ENCODE results near the gene ANKUB1.
"Not testable (repeated sequence)": the region's sequence is repeated elsewhere in the genome, so short reads cannot be mapped to it uniquely, and the experiment has no call there.

The ANKUB1 gene

DNA sequence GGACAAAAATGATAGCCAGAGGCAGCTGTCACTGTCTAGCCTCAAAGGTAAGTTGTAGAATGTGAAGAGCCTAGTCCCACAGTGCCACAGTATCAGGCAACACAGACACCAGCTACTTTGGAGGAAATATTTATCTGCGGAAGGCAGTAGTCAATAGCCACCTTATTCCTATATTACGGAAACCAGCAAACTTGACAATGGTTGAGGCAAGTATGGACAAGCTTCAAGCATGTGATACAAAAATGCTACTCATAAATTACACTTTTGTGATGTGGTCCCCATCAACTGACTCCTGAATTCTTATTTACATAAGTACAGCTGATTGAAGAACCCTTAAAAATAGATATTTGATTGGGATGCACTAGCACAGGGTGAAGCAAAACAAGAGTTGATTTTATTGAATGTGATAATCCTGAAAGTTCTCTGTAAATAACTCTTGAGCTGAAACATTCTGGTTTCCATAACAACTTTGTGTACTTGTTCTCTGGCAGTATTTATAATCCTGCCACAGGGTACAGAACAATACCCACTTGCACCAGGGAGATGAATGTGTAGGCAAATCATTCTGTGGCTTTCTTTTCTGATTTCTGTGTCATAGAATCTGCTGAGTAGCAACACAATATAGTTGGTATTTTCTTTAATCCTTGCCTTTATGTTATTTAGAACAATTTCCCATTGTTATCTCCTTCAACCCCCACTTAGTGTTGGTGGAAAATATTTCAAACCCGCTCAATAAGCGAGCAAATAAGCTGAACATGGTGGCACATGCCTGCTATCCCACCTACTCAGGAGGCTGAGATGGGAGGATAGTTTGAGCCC lies at the start of gene ANKUB1:
ANKUB1 (minus strand) TSS at position 103 of the 819 bp plus-strand sequence. CDS start 188 bp downstream, outside the sequence.
- DNase-seq (ENCODE audit: low read depth): no peak

DNA sequence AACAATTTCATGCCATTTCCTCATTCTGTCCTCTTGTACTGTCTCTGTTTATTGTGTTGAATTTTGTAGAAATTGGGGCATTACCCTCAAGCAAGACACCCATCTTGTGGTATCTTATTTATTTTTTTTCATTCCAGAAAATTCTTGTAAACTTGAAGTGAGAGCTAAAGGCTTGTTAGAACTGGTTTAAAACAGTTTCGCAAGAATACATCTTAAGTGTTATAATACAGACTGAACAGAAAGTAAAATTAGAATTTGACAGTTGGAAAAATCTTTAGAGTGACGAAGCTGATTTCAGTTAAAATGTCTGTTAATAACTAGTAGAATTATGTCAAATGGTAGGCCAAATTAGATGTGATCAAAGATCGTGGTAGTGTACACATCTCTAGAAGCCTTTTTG lies 47.5 kb upstream of the ANKUB1 start:
- no peak for DNase-seq (ENCODE audit: low read depth)

GRCh38 chr3:149839469-149839868 lies 47.1 kb upstream of the ANKUB1 start:
- not testable (repeated sequence) for DNase-seq (ENCODE audit: low read depth)

DNA sequence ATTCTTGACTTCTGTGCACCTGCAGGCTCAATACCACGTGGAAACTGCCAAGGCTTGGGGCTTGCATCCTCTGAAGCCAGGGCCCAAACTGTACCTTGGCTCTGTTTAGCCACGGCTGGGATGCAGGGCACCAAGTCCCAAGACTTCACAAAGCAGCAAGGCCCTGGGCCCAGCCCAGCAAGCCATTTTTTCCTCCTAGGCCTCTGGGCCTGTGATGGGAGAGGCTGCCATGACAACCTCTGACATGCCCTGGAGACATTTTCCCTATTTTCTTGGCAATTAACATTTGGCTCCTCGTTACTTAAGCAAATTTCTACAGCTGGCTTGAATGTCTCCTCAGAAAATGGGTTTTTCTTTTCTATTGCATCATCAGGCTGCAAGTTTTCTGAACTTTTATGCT lies 46.1 kb upstream of the ANKUB1 start:
- DNase-seq (ENCODE audit: low read depth): not testable (repeated sequence)

GRCh38 chr3:149833241-149833640 lies 40.9 kb upstream of the ANKUB1 start:
- DNase-seq (ENCODE audit: low read depth): no peak

- no peak for DNase-seq (ENCODE audit: low read depth)
Measured at GRCh38 chr3:149832086-149832485, 39.7 kb upstream of the ANKUB1 start.

DNA sequence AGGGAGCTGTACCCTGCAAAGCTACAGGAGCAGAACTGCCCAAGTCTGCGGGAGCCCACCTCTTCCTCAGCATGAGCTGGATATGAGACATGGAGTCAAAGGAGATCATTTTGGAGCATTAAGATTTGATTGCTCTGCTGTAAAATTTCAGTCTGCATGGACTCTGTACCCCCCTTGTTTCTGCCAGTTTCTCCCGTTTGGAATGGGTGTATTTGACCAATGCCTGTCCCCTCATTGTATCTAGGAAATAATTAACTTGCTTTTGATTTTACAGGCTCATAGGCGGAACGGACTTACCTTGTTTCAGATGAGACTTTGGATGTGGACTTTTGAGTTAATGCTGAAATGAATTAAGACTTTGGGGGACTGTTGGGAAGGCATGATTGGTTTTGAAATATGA lies 39.0 kb upstream of the ANKUB1 start:
- DNase-seq (ENCODE audit: low read depth): no peak

GRCh38 chr3:149830902-149831301 lies 38.5 kb upstream of the ANKUB1 start:
- DNase-seq (ENCODE audit: low read depth): no peak

DNA sequence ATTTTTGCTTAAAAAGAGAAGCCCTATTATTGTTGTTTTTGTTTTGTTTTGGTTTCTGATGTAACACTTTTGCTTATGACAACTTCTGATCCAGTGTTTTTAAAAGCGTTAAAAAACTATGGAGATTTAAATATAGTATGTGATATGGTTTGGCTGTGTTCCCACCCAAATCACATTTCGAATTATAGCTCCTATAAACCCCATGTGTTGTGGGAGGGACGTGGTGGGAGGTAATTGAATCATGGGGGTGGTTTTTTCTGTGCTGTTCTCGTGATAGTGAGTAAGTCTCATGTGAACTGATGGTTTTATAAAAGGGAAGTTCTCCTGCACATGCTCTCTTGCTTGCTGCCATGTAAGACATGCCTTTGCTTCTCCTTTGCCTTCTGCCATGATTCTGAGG lies 37.3 kb upstream of the ANKUB1 start:
- not testable (repeated sequence) for DNase-seq (ENCODE audit: low read depth)

DNA sequence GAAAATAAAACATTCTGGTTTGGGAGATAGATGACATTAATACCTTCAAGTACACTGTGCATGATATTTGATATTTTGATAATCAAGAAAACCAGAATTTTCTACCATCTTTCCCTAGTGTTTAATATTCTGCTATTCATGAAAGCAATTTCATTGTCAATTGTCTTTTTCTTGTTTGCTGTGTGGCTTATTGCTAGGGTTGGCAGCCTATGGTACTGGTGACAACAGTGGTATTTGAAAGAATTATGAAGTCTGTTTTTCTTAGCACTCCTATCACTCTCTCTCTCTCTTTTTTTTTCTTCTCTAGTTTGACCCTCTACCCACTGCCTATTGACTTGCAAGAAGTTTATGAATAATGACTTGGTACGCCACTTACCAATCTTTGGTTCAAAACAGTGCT lies 36.0 kb upstream of the ANKUB1 start:
- DNase-seq (ENCODE audit: low read depth): no peak

- no peak for DNase-seq (ENCODE audit: low read depth)
Measured at GRCh38 chr3:149826636-149827035, 34.3 kb upstream of the ANKUB1 start.

- no peak for DNase-seq (ENCODE audit: low read depth)
Measured at GRCh38 chr3:149820183-149820582, 27.8 kb upstream of the ANKUB1 start.

- no peak for DNase-seq (ENCODE audit: low read depth)
Measured at GRCh38 chr3:149819432-149819831, 27.1 kb upstream of the ANKUB1 start.

DNA sequence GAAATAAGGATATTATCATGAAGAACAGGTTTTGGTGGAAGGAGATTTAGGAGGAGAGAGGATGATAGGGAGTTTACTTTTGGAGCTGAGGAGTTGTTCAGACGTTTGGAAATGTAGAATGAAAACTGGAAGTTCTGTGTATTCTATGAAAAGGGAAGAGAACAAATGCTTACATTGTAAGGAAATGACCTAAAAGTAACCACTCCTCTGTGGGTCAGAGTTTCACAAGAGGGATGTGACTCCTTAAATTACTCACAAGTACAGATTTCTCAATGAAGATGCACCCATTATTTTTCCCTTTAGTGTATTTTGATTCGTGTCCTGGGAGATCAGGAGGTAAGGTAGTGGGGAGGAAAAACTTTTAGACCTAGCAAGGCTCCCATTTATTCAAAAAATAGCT lies 24.6 kb upstream of the ANKUB1 start:
- no peak for DNase-seq (ENCODE audit: low read depth)

DNA sequence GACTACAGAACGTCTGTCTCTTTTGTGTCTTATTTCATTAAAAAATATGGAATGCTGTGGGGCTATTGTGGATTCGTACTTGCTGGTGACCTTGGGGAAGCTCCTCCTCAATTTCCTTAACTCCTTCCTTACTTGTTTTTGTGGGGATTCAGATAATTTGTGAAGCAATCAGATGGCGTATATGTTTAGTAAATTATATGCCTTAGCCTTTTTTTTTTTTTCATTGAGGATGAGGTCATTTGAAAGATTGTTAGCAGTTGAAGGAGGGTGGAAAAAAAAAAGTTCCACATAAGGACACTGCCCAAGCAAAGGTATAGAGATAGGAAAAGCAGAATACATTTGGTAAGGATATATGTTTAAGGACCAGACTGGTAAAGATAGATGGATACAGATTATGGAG lies 24.0 kb upstream of the ANKUB1 start:
- DNase-seq (ENCODE audit: low read depth): no peak

GRCh38 chr3:149815728-149816127 lies 23.4 kb upstream of the ANKUB1 start:
- DNase-seq (ENCODE audit: low read depth): no peak

DNA sequence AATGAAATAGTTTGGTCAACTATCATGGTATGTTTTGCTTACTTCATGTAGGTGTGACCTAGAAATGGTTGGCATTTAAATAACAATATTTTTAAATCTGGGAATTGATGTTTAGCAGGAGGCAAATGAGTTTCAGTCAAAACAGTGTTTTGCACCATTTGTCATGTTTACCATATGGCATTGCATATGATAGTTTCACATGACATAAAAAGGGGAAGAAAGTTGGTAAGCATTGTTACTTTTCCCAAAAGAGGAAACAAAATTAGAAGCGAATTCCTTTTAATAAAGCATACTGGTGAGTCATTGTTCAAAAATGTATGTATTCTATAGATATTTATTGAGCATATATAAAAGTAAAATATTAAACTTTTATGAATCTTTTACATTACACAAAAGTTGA lies 23.0 kb upstream of the ANKUB1 start:
- DNase-seq (ENCODE audit: low read depth): no peak

DNA sequence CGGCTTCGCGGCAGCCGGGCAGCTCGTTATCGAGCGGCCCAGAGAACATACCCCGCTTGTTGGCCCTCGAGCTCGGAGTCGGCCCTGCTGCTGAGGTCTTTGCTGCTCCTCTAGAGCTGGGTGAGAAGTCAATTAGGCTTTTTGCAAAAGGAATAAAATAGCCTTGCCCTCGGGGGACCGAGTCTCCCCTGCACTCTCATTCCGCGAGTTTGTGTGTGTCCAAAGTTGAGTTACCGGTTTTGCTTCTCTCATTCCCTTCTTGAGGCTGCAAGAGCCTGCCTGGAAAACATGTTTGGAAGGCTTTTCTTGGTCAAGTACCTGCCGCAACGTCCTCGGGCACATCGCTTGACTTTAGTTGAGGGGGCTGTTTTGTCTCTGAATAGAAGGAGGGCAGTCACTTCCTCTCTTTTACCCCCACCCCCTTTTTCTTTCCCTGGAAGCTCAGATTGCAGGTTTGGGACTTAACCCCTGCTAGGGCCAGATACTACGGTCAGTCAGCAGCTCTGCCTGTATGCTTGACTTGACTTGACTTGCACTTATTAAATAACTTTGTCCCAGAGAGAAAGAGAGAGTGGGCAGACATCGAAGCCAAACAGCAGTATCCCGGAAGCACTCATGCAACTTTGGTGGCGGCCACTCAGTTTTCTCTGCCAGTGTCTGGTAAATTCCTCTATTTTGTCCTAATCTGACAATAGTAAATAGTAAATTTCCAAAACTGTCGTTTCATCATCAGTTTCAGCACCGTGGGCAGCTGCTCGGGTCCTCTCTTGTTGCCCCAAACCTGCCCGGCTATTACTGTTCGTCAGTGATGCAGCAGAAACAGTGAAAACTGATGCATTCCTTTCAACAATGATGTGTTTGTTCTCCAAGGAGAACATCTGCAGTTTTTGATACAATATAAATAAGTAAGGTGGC lies 21.3 kb upstream of the ANKUB1 start:
- no peak for DNase-seq (ENCODE audit: low read depth)

DNA sequence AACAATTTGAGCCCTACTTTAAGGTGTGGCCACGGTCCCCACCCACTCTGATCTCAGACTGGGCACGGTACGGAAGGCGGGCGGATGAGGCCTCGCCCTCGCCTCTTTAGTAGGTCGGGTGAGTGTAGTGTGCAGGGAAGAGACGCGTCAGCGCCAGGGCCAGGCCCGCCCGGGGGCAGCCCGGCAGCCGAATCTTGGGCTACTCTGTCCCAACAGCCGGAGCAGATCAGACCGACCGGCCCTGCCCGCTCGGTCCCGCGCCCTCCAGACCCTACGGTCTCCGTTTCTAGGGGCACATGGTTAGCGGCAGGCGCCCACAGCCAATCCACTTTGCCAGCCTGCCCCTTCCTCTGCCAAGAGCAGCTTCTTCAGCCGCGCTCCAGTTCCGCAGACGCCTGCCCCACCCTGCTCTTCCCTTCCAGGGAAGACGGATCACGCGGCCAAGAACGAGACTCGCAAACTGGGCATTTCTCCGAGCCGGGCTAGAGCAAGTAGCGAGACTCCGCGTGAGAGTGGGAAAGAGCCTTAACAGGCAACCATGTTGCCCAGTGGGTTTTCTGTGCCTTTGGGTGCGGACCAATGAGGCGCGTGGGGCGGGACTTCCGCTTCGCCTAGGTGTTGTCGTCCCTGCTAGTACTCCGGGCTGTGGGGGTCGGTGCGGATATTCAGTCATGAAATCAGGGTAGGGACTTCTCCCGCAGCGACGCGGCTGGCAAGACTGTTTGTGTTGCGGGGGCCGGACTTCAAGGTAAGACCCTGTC lies 20.4 kb upstream of the ANKUB1 start, which contains the start of gene RNF13:
RNF13 (plus strand) TSS at position 610 of the 761 bp plus-strand sequence. CDS start 32,812 bp downstream, outside the sequence.
- DNase-seq (ENCODE audit: low read depth): peak; percentile 90

DNA sequence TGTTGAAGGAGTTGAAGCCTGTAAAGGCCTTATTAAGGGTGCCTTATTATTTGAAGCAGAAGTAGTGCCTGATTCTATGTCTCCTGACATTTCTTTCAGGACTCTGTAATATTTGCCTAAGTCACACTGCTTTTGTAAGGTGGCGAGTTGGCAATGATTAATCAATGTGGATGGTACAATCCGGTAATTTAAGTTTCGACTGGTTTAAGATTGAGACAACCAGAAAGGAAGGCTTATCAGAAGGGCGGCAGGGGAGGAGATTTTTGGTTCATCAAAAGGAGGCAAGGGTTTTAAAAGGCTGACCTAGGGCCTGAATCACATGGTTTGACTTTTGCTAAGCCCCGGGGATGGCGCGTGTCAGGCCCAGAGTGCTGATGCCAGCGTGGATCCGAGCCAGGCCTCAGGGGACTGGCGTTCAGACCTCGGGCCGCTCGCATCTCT lies 19.8 kb upstream of the ANKUB1 start:
- no peak for DNase-seq (ENCODE audit: low read depth)

DNA sequence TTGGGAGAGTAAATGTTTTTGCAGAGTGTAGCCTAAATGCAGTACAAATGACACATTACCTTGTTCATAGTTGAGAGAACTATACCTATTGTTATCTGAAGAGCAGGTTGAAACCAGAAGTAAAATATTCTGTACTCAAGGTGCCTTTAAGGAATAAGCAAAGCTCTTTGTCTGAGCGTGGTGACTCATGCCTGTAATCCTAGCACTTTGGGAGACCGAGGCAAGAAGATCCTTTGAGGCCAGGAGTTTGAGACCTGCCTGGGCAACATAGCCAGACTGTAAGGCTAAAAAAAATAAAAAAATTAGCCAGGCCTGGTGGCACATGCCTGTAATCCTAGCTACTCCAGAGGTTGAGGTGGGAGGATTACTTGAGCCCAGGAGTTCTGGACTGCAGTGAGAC lies 18.5 kb upstream of the ANKUB1 start:
- no peak for DNase-seq (ENCODE audit: low read depth)

- DNase-seq (ENCODE audit: low read depth): no peak
Measured at GRCh38 chr3:149809699-149810098, 17.3 kb upstream of the ANKUB1 start.
